Immature natural killer cell (primary cell): ENCODE measurements around the gene VILL. TPM values are rescaled to one million over a fixed set of nuclear protein-coding genes. Genes with fewer than 3 reads are reported as not detected.
"Not testable (repeated sequence)": the region's sequence is repeated elsewhere in the genome, so short reads cannot be mapped to it uniquely, and the experiment has no call there.

Experiments
- DNase-seq, 3 donors: peaks; one replicate each; pipeline ENCODE4 v3.0.0; 2022; ENCODE audit warnings: mixed read lengths in 1 of 3
- H3K27ac Mint-ChIP-seq, 6 donors: one replicate each; pipeline ENCODE4 v1.8.0; 2020; ENCODE audit warnings: mixed read lengths in 6 of 6, mild to moderate bottlenecking in 5 of 6, inconsistent platforms in 4 of 6, moderate library complexity in 3 of 6
- H3K27me3 Mint-ChIP-seq, 3 donors: one replicate each; pipeline ENCODE4 v1.8.0; 2020 to 2021; ENCODE audit warnings: low read depth in 3 of 3, mild to moderate bottlenecking in 3 of 3, mixed read lengths in 3 of 3, moderate library complexity in 3 of 3, inconsistent platforms in 1 of 3
- H3K36me3 Mint-ChIP-seq, 3 donors: one replicate each; pipeline ENCODE4 v1.8.0; 2020; ENCODE audit warnings: mixed read lengths in 3 of 3, inconsistent platforms in 2 of 3, mild to moderate bottlenecking in 2 of 3
- H3K4me1 Mint-ChIP-seq, 2 donors: one replicate each; pipeline ENCODE4 v1.8.0; 2020; ENCODE audit warnings: inconsistent platforms in 2 of 2, mild to moderate bottlenecking in 2 of 2, mixed read lengths in 2 of 2, moderate library complexity in 1 of 2
- H3K4me3 Mint-ChIP-seq, 5 donors: one replicate each; pipeline ENCODE4 v1.8.0; 2020; ENCODE audit warnings: mild to moderate bottlenecking in 5 of 5, mixed read lengths in 5 of 5, inconsistent platforms in 3 of 5, moderate library complexity in 3 of 5
- H3K9me3 Mint-ChIP-seq, 6 donors: one replicate each; pipeline ENCODE4 v1.8.0; 2020; ENCODE audit warnings: mild to moderate bottlenecking in 6 of 6, mixed read lengths in 6 of 6, inconsistent platforms in 4 of 6, moderate library complexity in 3 of 6
- polyA plus RNA-seq, 3 donors: library from polyadenylated mRNA; unstranded; fragments of 300-500 nt; fragmentation: Illumina TruSeq; gene quantifications; one replicate each; pipeline ENCODE4 v1.2.3, GENCODE V29; 2021

Gene VILL
- polyA plus RNA-seq, 3 donors from 2014 or later = 12.9 to 15.7 (median 14.6) TPM

DNA sequence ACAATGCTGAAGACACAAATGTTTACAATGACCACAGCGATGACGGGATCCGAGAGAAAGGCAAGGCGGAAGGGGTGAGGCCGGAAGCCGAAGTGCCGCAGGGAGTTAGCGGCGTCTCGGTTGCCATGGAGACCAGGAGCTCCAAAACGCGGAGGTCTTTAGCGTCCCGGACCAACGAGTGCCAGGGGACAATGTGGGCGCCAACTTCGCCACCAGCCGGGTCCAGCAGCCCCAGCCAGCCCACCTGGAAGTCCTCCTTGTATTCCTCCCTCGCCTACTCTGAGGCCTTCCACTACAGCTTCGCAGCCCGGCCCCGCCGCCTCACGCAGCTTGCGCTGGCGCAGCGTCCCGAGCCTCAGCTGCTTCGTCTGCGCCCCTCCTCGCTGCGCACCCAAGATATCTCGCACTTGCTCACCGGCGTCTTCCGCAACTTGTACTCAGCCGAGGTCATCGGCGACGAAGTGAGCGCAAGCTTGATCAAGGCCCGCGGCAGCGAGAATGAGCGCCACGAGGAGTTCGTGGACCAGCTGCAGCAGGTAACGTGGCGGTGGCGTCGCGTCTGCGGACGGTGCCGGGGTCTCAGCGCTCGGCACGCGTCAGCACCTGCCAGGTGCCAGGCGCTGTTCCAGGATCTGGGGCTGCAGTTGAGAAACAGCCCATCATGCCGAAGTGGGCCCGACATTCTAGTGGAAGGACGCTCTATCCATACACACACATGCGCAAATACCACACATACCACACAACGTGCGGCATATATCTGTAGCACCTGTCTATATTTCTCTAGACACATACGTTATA lies 48.7 kb downstream of the VILL start, which contains the start of gene DLEC1:
Gene DLEC1, plus strand, starts transcription at position 108 of the 798 bp plus-strand sequence. Its CDS starts 18 bp downstream, at position 126.
- peaks cover 5 to 14% (median 14%) of the 10 kb centered on the region in 3 donors for H3K27me3 Mint-ChIP-seq

DNA sequence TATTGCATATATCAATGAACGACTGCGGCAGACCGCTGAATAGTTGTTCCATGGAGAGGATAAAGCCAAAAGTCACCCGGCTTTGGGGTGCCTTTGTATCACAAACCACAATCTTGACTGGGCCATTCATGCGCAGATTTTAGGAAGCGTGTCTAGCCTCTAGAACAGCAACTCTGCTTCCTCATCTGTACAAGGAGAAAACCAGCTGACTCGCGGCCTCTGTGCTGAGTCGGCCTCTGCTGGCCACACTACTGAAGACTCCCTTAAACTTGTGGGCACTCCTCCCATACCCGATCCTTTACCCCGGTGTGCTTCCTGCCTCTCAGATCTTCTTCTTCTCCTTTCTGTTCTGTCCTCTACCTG lies 49.3 kb downstream of the VILL start:
- H3K27ac Mint-ChIP-seq = peak overlapping the region; percentile 91 to 100 (median 97)
- peak overlapping the region; percentile 79 to 93 (median 85) for H3K4me3 Mint-ChIP-seq
- peaks cover 37 to 38% of the 10 kb centered on the region in 2 donors for H3K4me1 Mint-ChIP-seq
- peaks cover 5 to 14% (median 14%) of the 10 kb centered on the region in 3 donors for H3K27me3 Mint-ChIP-seq
- DNase-seq = peak; percentile 60 to 69 (median 64)
- no peaks in the 10 kb centered on the region for H3K9me3 Mint-ChIP-seq
- peaks cover 3 to 7% (median 4%) of the 10 kb centered on the region in 3 donors for H3K36me3 Mint-ChIP-seq

More for the DNA sequence above, 48.7 kb downstream of the VILL start, which contains the start of gene DLEC1:
- H3K4me3 Mint-ChIP-seq = peak within 1 kb of the TSS; percentile 79 to 93 (median 85)
- no peaks in the 10 kb centered on the region for H3K9me3 Mint-ChIP-seq
- peaks cover 37 to 38% of the 10 kb centered on the region in 2 donors for H3K4me1 Mint-ChIP-seq
- peaks cover 3 to 6% (median 4%) of the 10 kb centered on the region in 3 donors for H3K36me3 Mint-ChIP-seq
- DNase-seq = peak; percentile 84 to 91 (median 88)
- peak within 1 kb of the TSS; percentile 91 to 100 (median 97) for H3K27ac Mint-ChIP-seq

DNA sequence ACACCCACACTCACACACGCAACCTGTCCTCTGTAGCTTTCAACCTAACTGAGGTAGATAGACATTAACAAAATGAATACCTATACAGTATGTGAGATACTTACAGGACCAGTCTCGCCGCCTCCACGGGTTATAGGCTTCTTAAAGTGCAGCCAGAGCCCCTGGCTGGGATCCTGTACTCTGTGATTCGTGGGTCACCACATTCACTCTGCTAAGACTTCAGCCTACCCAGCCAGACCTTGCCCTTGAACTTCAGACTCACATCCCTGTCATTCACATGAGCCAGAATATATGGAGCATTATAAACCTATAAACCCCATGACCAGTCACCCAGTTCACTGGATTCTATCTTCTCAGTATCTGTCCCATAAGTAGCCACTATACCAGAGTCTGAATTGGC lies 49.8 kb downstream of the VILL start:
- peaks cover 5 to 14% (median 14%) of the 10 kb centered on the region in 3 donors for H3K27me3 Mint-ChIP-seq
- H3K4me1 Mint-ChIP-seq = peaks cover 37 to 38% of the 10 kb centered on the region in 2 donors
- H3K27ac Mint-ChIP-seq = peak overlapping the region; percentile 91 to 100 (median 97)
- peaks cover 3 to 7% (median 4%) of the 10 kb centered on the region in 3 donors for H3K36me3 Mint-ChIP-seq
- no peaks in the 10 kb centered on the region for H3K9me3 Mint-ChIP-seq
- DNase-seq = no peak
- H3K4me3 Mint-ChIP-seq = peak overlapping the region; percentile 79 to 93 (median 85)

DNA sequence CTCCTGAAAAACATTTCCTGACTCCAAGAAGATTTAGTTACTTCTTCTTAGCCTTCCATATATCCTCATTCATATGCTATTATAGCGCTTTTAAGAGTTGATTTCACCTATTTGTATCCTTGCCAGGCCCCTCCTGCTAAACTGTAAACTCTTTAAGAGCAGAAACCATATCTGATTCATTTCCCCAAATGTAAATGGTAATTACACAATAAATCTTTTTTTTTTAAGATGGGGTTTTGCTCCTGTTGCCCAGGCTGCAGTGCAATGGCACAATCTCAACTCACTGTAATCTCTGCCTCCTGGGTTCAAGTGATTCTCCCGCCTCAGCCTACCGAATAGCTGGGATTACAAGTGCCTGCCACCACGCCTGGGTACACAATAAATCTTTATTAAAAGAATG lies 52.9 kb downstream of the VILL start:
- Mint-ChIP-seq H3K4me3 (no peak overlapping the region), H3K27me3 (peaks cover 3 to 11% (median 9%) of the 10 kb centered on the region in 3 donors), H3K36me3 (peaks cover 7 to 30% (median 21%) of the 10 kb centered on the region in 3 donors), H3K9me3 (no peaks in the 10 kb centered on the region), H3K4me1 (peaks cover 21 to 22% of the 10 kb centered on the region in 2 donors), H3K27ac (no peak overlapping the region)
- no peak for DNase-seq

GRCh38 chr3:38046027-38046426 lies 55.4 kb downstream of the VILL start:
- DNase-seq = no peak
- H3K9me3 Mint-ChIP-seq = no peaks in the 10 kb centered on the region
- no peak overlapping the region for H3K4me3 Mint-ChIP-seq
- no peak overlapping the region for H3K27ac Mint-ChIP-seq
- H3K4me1 Mint-ChIP-seq = no peaks in the 10 kb centered on the region
- H3K27me3 Mint-ChIP-seq = no peaks in the 10 kb centered on the region
- H3K36me3 Mint-ChIP-seq = peaks cover 12 to 39% (median 23%) of the 10 kb centered on the region in 3 donors

GRCh38 chr3:38046821-38047220 lies 56.2 kb downstream of the VILL start:
- DNase-seq = no peak
- Mint-ChIP-seq H3K9me3 (no peaks in the 10 kb centered on the region), H3K4me3 (no peak overlapping the region), H3K36me3 (peaks cover 17 to 39% (median 28%) of the 10 kb centered on the region in 3 donors), H3K27me3 (peaks cover 0 to 1% (median 0%) of the 10 kb centered on the region in 3 donors), H3K4me1 (no peaks in the 10 kb centered on the region), H3K27ac (no peak overlapping the region)

DNA sequence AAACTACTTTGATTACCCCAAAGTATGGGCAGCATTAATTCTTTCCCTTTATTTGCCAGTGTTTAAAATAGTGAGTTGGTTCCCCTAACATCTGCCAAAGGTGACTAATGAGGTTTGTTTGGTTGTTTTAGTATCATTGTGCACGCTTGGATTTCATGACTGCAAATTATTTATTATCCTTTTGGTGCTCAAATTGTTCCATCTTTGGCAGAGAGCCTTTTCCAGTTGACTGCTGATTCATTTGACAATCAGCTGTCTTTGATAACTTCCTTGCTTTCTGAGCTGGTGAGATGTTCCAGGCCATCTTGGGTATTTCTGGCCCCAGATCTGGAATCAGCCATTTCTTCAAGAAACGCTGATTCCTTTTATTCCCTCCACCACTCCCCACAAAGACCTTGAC lies 57.3 kb downstream of the VILL start:
- H3K9me3 Mint-ChIP-seq = no peaks in the 10 kb centered on the region
- peaks cover 15 to 37% (median 30%) of the 10 kb centered on the region in 3 donors for H3K36me3 Mint-ChIP-seq
- no peaks in the 10 kb centered on the region for H3K4me1 Mint-ChIP-seq
- no peak overlapping the region for H3K27ac Mint-ChIP-seq
- H3K4me3 Mint-ChIP-seq = no peak overlapping the region
- H3K27me3 Mint-ChIP-seq = peaks cover 1 to 3% (median 2%) of the 10 kb centered on the region in 3 donors
- DNase-seq = no peak

GRCh38 chr3:38049358-38050126 lies 59.0 kb downstream of the VILL start:
- no peak for DNase-seq
- Mint-ChIP-seq H3K36me3 (peaks cover 15 to 35% (median 29%) of the 10 kb centered on the region in 3 donors), H3K27ac (no peak overlapping the region), H3K27me3 (peaks cover 1 to 4% (median 3%) of the 10 kb centered on the region in 3 donors), H3K4me3 (no peak overlapping the region), H3K9me3 (no peaks in the 10 kb centered on the region), H3K4me1 (no peaks in the 10 kb centered on the region)

DNA sequence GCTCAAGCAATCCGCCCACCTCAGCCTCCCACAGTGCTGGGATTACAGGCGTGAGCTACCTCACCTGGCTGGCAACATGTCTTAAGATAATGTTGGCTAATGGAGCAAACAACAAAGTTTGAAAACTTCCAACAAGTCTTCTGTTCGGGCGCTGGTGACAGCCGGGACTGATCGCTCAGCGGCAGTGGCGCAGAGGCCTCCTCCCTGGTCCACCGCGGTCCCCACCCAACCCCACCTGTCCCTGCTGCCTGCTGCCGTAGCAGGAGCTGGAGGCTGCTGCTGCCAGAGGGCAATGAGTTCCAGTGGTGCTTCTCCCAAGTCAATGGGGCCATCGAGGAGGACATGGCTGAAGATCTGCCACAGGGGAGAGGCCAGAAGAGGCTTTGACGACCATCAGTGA lies 60.5 kb downstream of the VILL start:
- peaks cover 0 to 8% of the 10 kb centered on the region in 2 donors for H3K4me1 Mint-ChIP-seq
- H3K9me3 Mint-ChIP-seq = no peaks in the 10 kb centered on the region
- H3K27ac Mint-ChIP-seq = no peak overlapping the region
- H3K36me3 Mint-ChIP-seq = peaks cover 11 to 29% (median 20%) of the 10 kb centered on the region in 3 donors
- H3K4me3 Mint-ChIP-seq = no peak overlapping the region
- peaks cover 1 to 4% (median 3%) of the 10 kb centered on the region in 3 donors for H3K27me3 Mint-ChIP-seq
- no peak for DNase-seq

GRCh38 chr3:38053286-38053685 lies 62.7 kb downstream of the VILL start:
- not testable (repeated sequence) for H3K4me3 Mint-ChIP-seq, H3K4me1 Mint-ChIP-seq, H3K27ac Mint-ChIP-seq, H3K27me3 Mint-ChIP-seq, DNase-seq, H3K9me3 Mint-ChIP-seq
- peaks cover 11 to 13% (median 11%) of the 10 kb centered on the region in 3 donors for H3K36me3 Mint-ChIP-seq

GRCh38 chr3:38053813-38054498 lies 63.4 kb downstream of the VILL start:
- H3K4me1 Mint-ChIP-seq, H3K4me3 Mint-ChIP-seq, H3K9me3 Mint-ChIP-seq, DNase-seq, H3K27ac Mint-ChIP-seq, H3K27me3 Mint-ChIP-seq: not testable (repeated sequence)
- H3K36me3 Mint-ChIP-seq = peaks cover 5 to 11% (median 10%) of the 10 kb centered on the region in 3 donors

- Mint-ChIP-seq H3K4me1 (peaks cover 0 to 8% of the 10 kb centered on the region in 2 donors), H3K9me3 (no peaks in the 10 kb centered on the region), H3K4me3 (no peak overlapping the region), H3K36me3 (peaks cover 0 to 10% (median 5%) of the 10 kb centered on the region in 3 donors), H3K27ac (peak overlapping the region in 1 of 6 donors; percentile 27), H3K27me3 (peaks cover 3 to 4% (median 3%) of the 10 kb centered on the region in 3 donors)
- no peak for DNase-seq
These were observed 64.0 kb downstream of the VILL start for GRCh38 chr3:38054499-38055001.
